BE2C (cell line): ENCODE results near the gene ACIN1.

Source experiments
- DNase-seq: peaks from one replicate; pipeline ENCODE4 v3.0.0-alpha.2; 2020
- H3K27me3 ChIP-seq: fragments of 250-450 bp; sonication (Bioruptor Pico); 2 replicates; pipeline ENCODE4 v1.5.1; 2020; ENCODE audit warnings: mild to moderate bottlenecking
- H3K36me3 ChIP-seq: fragments of 250-450 bp; sonication (Bioruptor Pico); 2 replicates; pipeline ENCODE4 v1.5.1; 2020; ENCODE audit warnings: mild to moderate bottlenecking
- H3K4me1 ChIP-seq: fragments of 250-450 bp; sonication (Bioruptor Pico); 2 replicates; pipeline ENCODE4 v1.5.1; 2020
- H3K4me3 ChIP-seq: 2 replicates; pipeline ENCODE4 v1.5.1; 2011; ENCODE audit warnings: low read depth, low read length
- H3K9me3 ChIP-seq: fragments of 250-450 bp; sonication (Bioruptor Pico); 2 replicates; pipeline ENCODE4 v1.5.1; 2020
- CTCF ChIP-seq: IDR thresholded peaks from 2 replicates; pipeline ENCODE4 v1.5.1; 2012; ENCODE audit warnings: mild to moderate bottlenecking, low read depth, low read length

The ACIN1 gene

DNA sequence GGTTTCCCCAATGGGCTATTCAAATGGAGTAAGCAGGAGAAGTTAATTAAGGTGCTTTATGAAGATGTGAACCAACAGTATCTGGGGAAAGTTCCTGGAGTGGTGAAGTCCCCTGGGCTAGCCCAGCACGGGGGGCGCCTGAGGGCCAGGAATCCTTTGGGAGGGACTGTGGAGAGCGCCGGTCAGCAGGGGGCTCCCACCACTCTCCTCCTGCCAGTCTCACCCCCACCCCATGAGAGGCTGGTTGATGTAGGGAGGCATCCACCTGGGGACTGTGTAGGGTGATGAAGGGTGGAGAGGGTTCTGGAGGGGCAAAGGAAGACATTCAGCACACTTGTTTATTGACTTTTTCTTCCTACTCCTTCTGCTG, 19.7 kb upstream of the ACIN1 start:
- Histone ChIP-seq H3K36me3 (no peaks in the 10 kb centered on the region), H3K4me1 (no peaks in the 10 kb centered on the region), H3K4me3 (no peak overlapping the region), H3K27me3 (peaks cover 36% of the 10 kb centered on the region), H3K9me3 (0 out of 2 replicates have a peak, but pooled peaks cover 2% of the 10 kb centered on the region)
- TF ChIP-seq CTCF, result no peak
- DNase-seq, result no peak

DNA sequence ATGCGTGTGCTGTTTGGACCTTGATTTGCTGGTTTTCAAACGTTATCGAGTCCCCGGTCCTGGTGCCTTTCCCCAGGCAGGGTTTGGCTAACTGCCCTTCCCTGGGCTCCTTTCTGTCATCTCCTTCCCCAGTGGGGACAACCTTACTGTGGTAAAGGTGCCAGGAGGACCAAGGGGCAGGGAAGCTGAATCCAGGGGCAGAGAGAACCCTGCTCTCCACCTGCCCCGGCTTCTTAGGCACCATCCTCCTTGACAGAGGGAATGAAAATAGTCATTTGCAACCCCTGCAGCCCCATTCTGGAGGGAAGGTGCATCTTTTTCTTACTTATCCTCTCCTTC, 19.2 kb upstream of the ACIN1 start:
- DNase-seq, result no peak
- Histone ChIP-seq H3K9me3 (0 out of 2 replicates have a peak, but pooled peaks cover 2% of the 10 kb centered on the region), H3K27me3 (peaks cover 40% of the 10 kb centered on the region), H3K36me3 (no peaks in the 10 kb centered on the region), H3K4me3 (no peak overlapping the region), H3K4me1 (no peaks in the 10 kb centered on the region)
- TF ChIP-seq CTCF, result no peak

DNA sequence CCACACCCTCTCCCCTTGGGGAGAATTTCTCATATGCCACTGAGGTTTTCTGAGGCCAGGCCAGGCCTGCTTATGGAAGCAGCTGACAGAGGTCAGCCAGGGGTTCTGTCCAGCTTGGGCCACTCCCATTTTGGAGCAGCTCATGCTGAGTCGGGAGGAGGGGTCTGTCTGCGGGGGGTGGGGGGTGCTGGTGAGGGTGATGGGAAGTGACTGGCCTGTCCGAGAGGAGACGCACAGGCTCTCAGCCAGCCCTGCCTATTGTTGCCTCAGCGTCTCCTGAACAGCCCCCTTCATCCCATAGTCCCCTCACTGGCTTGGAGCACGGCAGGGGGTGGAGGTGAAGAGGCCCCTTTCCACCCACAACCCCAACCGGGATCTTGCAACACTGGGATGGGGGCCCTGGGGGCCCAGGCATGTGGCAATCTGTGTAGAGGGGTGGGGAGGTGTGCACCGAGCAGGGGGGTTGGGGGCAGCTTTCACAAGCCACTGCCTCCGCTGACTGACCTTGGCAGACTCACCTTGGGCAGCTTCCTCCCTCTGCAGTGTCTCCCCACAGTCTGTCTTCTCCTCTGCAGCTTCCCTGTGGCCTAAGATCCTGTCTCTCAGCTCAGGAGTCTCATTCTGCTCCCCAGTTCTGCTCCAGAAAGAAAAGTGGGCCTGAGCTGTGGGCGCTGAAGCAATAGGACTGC, 18.6 kb upstream of the ACIN1 start:
- Histone ChIP-seq H3K9me3 (0 out of 2 replicates have a peak, but pooled peaks cover 2% of the 10 kb centered on the region), H3K27me3 (peaks cover 40% of the 10 kb centered on the region), H3K36me3 (no peaks in the 10 kb centered on the region), H3K4me3 (no peak overlapping the region), H3K4me1 (no peaks in the 10 kb centered on the region)
- DNase-seq, result no peak
- no peak for TF ChIP-seq CTCF

GRCh38 chr14:23112359-23113178, 17.6 kb upstream of the ACIN1 start:
- Histone ChIP-seq H3K27me3 (peaks cover 40% of the 10 kb centered on the region), H3K36me3 (no peaks in the 10 kb centered on the region), H3K9me3 (0 out of 2 replicates have a peak, but pooled peaks cover 2% of the 10 kb centered on the region), H3K4me3 (no peak overlapping the region), H3K4me1 (no peaks in the 10 kb centered on the region)
- no peak for DNase-seq
- TF ChIP-seq CTCF, result no peak

- no peak for TF ChIP-seq CTCF
- no peaks in the 10 kb centered on the region for H3K4me1 ChIP-seq
- H3K4me3 ChIP-seq, result no peak overlapping the region
- DNase-seq, result no peak
- H3K36me3 ChIP-seq, result no peaks in the 10 kb centered on the region
- peaks cover 38% of the 10 kb centered on the region for H3K27me3 ChIP-seq
- 0 out of 2 replicates have a peak, but pooled peaks cover 2% of the 10 kb centered on the region for H3K9me3 ChIP-seq
Measured at GRCh38 chr14:23110579-23111365, 15.8 kb upstream of the ACIN1 start.
